ENCODE data around the gene TPRX2. TPM values are rescaled to one million over a fixed set of nuclear protein-coding genes. Genes with fewer than 3 reads are reported as not detected.

Gene TPRX2
- total and polyA plus RNA-seq, 4 experiments from 2014 or later, result not detected

DNA sequence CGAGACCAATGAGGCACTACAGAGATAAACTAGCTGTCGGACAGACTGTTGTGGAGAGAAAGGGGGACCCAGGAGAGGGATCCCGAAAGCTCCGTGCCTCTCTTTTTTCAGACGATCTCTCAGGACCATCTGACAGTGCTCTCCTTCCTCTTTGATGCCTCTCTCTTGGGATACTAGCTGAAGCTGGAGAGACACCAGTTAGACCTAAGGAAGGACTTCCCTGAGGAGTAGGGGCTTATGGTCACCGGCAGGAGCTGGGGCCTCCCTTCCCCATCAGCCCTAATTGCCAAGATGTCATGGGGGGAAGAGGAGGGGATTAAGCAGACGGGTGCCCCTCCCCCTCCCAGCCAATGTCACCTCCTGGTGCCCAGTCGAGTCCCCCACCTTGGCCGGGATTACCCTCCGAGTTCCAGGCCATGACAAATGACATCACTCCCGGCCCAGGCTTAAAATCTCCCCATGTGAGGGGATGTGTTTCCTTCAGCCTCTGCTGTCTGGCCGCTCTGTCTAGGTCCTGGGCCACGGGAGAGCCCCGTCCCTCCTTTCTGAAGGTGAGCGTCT, 37.5 kb upstream of the TPRX2 start, which contains the start of gene CRX:
Gene CRX, plus strand, starts transcription at position 478 of the 561 bp plus-strand sequence. CDS start 12,507 bp downstream, outside the sequence.
- Mint-ChIP-seq H3K27me3 (peaks cover 28 to 35% of the 10 kb centered on the region in 2 donors), H3K4me3 (no peak within 1 kb of the TSS), H3K27ac (peak within 1 kb of the TSS in 2 of 7 donors; percentile 63 to 71), H3K4me1 (peaks cover 0 to 5% (median 3%) of the 10 kb centered on the region in 4 donors), H3K36me3 (no peaks in the 10 kb centered on the region), H3K9me3 (peaks cover 0 to 5% (median 0%) of the 10 kb centered on the region in 8 donors)
- Histone ChIP-seq H3K4me3 (ENCODE audit: low read length in 2 of 2) (no peak within 1 kb of the TSS), H3K4me1 (ENCODE audit: insufficient read depth, low read length) (no peaks in the 10 kb centered on the region), H3K27me3 (ENCODE audit: insufficient read depth, low read length) (no peaks in the 10 kb centered on the region), H3K27ac (ENCODE audit: low read depth, low read length) (no peak within 1 kb of the TSS), H3K9me3 (ENCODE audit: control insufficient read depth in 1 of 2, low read length in 2 of 2) (no peaks in the 10 kb centered on the region), H3K36me3 (ENCODE audit: insufficient read depth, low read length) (no peaks in the 10 kb centered on the region)
- intact Hi-C loops (cut with micrococcal nuclease), result no loop called here
- DNase-seq, result no peak
- ChIA-PET CTCF (ENCODE audit: partially characterized antibody) (no interaction called here), POLR2A (ENCODE audit: partially characterized antibody) (no interaction called here)

DNA sequence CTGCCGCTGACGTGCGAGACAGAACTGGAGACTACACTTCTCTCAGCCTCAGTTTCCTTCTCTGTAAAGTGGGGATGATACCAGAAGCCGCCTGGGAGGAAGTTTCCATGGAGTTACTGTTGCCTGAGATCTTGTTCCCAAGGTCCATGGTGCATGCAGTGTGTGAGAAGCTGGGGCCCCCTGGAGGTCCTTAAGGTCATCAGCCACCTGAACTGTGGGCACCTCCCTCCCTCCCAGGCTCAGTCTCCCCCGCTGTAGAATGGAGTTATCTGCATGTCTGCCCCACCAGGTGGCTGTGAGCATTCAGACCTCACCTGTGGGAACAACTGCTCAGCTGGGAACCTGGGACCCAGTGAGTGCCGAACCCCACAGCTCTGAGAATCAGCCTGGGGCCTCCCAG, 34.6 kb upstream of the TPRX2 start:
- ChIA-PET CTCF (ENCODE audit: partially characterized antibody) (no interaction called here), POLR2A (ENCODE audit: partially characterized antibody) (no interaction called here)
- Histone ChIP-seq H3K27ac (ENCODE audit: low read depth, low read length) (no peak overlapping the region), H3K27me3 (ENCODE audit: insufficient read depth, low read length) (no peaks in the 10 kb centered on the region), H3K4me3 (ENCODE audit: low read length in 2 of 2) (no peak overlapping the region), H3K4me1 (ENCODE audit: insufficient read depth, low read length) (no peaks in the 10 kb centered on the region), H3K9me3 (ENCODE audit: control insufficient read depth in 1 of 2, low read length in 2 of 2) (peaks cover 0 to 3% of the 10 kb centered on the region in 2 donors), H3K36me3 (ENCODE audit: insufficient read depth, low read length) (no peaks in the 10 kb centered on the region)
- Mint-ChIP-seq H3K4me1 (peaks cover 0 to 5% (median 3%) of the 10 kb centered on the region in 4 donors), H3K4me3 (no peak overlapping the region), H3K27me3 (peaks cover 19 to 25% of the 10 kb centered on the region in 2 donors), H3K36me3 (no peaks in the 10 kb centered on the region), H3K27ac (no peak overlapping the region), H3K9me3 (peaks cover 0 to 7% (median 1%) of the 10 kb centered on the region in 8 donors)
- intact Hi-C loops (cut with micrococcal nuclease), result no loop called here
- no peak for DNase-seq

DNA sequence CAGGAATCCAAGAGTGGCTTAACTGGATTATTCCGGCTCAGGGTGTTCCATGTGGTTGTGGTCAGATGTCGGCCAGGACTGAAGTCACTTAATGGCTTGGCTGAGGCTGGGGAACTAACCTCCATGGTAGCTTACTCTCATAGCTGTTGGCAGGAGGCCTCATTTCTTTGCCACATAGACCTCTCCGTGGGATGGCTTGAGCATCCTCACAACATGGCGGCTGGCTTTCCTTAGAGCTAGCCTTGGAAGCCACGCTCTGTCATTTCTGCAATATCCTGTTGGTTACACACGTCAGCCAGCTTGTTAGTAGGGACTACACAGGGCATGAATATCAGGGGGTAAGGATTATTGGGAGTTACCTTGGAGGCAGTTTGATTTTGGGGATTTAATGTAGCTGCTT, 32.2 kb upstream of the TPRX2 start:
- H3K4me1 Mint-ChIP-seq, result peaks cover 0 to 4% (median 0%) of the 10 kb centered on the region in 4 donors
- CTCF ChIA-PET (ENCODE audit: partially characterized antibody), result interaction anchor here (0.6 kb wide), 1 partner anchor 11 kb away, joined by 3 read pairs; no protein-coding TSS in a partner anchor
- H3K36me3 Mint-ChIP-seq, result no peaks in the 10 kb centered on the region

DNA sequence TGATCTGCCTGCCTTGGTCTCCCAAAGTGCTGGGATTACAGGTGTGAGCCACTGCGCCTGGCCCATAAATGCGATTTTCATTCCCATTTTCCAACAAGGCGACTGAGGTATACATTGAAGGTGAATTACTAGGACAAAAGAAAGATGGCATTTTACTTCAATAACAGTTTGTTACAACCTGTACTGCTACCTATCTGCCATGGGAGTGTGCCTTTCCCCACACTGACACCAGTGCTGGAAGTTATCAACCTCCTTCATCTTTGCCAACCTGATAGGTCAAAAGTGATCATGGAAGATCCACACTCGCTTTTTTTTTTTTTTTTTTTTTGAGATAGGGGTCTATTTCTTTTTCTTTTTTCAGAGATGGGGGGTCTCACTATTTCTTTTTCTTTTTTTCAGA, 26.3 kb upstream of the TPRX2 start:
- Mint-ChIP-seq H3K27me3 (peaks cover 3 to 6% of the 10 kb centered on the region in 2 donors), H3K4me3 (no peak overlapping the region), H3K27ac (peak overlapping the region in 1 of 7 donors; percentile 47), H3K36me3 (no peaks in the 10 kb centered on the region), H3K9me3 (peaks cover 0 to 2% (median 0%) of the 10 kb centered on the region in 8 donors), H3K4me1 (no peaks in the 10 kb centered on the region)
- intact Hi-C loops (cut with micrococcal nuclease), result no loop called here
- DNase-seq, result no peak
- Histone ChIP-seq H3K4me3 (ENCODE audit: low read length in 2 of 2) (no peak overlapping the region), H3K9me3 (ENCODE audit: control insufficient read depth in 1 of 2, low read length in 2 of 2) (no peaks in the 10 kb centered on the region), H3K4me1 (ENCODE audit: insufficient read depth, low read length) (no peaks in the 10 kb centered on the region), H3K36me3 (ENCODE audit: insufficient read depth, low read length) (no peaks in the 10 kb centered on the region), H3K27ac (ENCODE audit: low read depth, low read length) (no peak overlapping the region), H3K27me3 (ENCODE audit: insufficient read depth, low read length) (no peaks in the 10 kb centered on the region)
- CTCF ChIA-PET (ENCODE audit: partially characterized antibody), result no interaction called here
- POLR2A ChIA-PET (ENCODE audit: partially characterized antibody), result no interaction called here

More for the DNA sequence above, 32.2 kb upstream of the TPRX2 start:
- H3K4me3 Mint-ChIP-seq, result no peak overlapping the region
- no peaks in the 10 kb centered on the region for H3K4me1 ChIP-seq (ENCODE audit: insufficient read depth, low read length)
- no peaks in the 10 kb centered on the region for H3K36me3 ChIP-seq (ENCODE audit: insufficient read depth, low read length)
- no peak for DNase-seq
- intact Hi-C loops (cut with micrococcal nuclease), result no loop called here
- H3K9me3 Mint-ChIP-seq, result peaks cover 0 to 7% (median 1%) of the 10 kb centered on the region in 8 donors
- peaks cover 0 to 3% of the 10 kb centered on the region in 2 donors for H3K9me3 ChIP-seq (ENCODE audit: control insufficient read depth in 1 of 2, low read length in 2 of 2)
- H3K27me3 Mint-ChIP-seq, result peaks cover 5 to 12% of the 10 kb centered on the region in 2 donors
- POLR2A ChIA-PET (ENCODE audit: partially characterized antibody), result no interaction called here
- H3K27ac ChIP-seq (ENCODE audit: low read depth, low read length), result no peak overlapping the region
- no peaks in the 10 kb centered on the region for H3K27me3 ChIP-seq (ENCODE audit: insufficient read depth, low read length)
- no peak overlapping the region for H3K4me3 ChIP-seq (ENCODE audit: low read length in 2 of 2)
- H3K27ac Mint-ChIP-seq, result no peak overlapping the region

DNA sequence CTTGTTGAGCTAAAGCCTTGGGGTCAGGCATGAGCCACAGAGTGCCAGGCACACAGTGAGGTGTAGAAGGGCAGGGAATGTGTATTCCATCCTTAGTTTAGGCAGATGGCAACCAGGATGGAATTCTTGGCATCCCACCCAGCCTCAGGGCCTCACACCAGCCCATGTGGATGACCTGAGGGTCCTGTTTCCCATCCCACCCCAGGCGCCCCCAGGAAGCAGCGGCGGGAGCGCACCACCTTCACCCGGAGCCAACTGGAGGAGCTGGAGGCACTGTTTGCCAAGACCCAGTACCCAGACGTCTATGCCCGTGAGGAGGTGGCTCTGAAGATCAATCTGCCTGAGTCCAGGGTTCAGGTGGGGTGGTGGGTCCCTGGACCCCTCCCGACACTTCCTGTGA, 23.0 kb upstream of the TPRX2 start:
- no peaks in the 10 kb centered on the region for H3K36me3 ChIP-seq (ENCODE audit: insufficient read depth, low read length)
- no peak overlapping the region for H3K4me3 ChIP-seq (ENCODE audit: low read length in 2 of 2)
- Mint-ChIP-seq H3K4me3 (no peak overlapping the region), H3K27ac (no peak overlapping the region), H3K9me3 (peaks cover 0 to 2% (median 0%) of the 10 kb centered on the region in 8 donors), H3K36me3 (no peaks in the 10 kb centered on the region), H3K27me3 (peaks cover 0 to 1% of the 10 kb centered on the region in 2 donors), H3K4me1 (no peaks in the 10 kb centered on the region)
- no peak overlapping the region for H3K27ac ChIP-seq (ENCODE audit: low read depth, low read length)
- CTCF ChIA-PET (ENCODE audit: partially characterized antibody), result no interaction called here
- no peak for DNase-seq
- POLR2A ChIA-PET (ENCODE audit: partially characterized antibody), result no interaction called here
- H3K9me3 ChIP-seq (ENCODE audit: control insufficient read depth in 1 of 2, low read length in 2 of 2), result no peaks in the 10 kb centered on the region
- H3K4me1 ChIP-seq (ENCODE audit: insufficient read depth, low read length), result no peaks in the 10 kb centered on the region
- no peaks in the 10 kb centered on the region for H3K27me3 ChIP-seq (ENCODE audit: insufficient read depth, low read length)
- intact Hi-C loops (cut with micrococcal nuclease), result no loop called here

DNA sequence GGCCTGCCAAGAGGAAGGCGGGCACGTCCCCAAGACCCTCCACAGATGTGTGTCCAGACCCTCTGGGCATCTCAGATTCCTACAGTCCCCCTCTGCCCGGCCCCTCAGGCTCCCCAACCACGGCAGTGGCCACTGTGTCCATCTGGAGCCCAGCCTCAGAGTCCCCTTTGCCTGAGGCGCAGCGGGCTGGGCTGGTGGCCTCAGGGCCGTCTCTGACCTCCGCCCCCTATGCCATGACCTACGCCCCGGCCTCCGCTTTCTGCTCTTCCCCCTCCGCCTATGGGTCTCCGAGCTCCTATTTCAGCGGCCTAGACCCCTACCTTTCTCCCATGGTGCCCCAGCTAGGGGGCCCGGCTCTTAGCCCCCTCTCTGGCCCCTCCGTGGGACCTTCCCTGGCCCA, 19.6 kb upstream of the TPRX2 start:
- Mint-ChIP-seq H3K4me3 (no peak overlapping the region), H3K9me3 (peaks cover 0 to 6% (median 0%) of the 10 kb centered on the region in 8 donors), H3K36me3 (no peaks in the 10 kb centered on the region), H3K27me3 (peaks cover 10 to 14% of the 10 kb centered on the region in 2 donors), H3K4me1 (peaks cover 0 to 4% (median 0%) of the 10 kb centered on the region in 4 donors), H3K27ac (no peak overlapping the region)
- H3K4me3 ChIP-seq (ENCODE audit: low read length in 2 of 2), result no peak overlapping the region
- H3K9me3 ChIP-seq (ENCODE audit: control insufficient read depth in 1 of 2, low read length in 2 of 2), result no peaks in the 10 kb centered on the region
- no peaks in the 10 kb centered on the region for H3K27me3 ChIP-seq (ENCODE audit: insufficient read depth, low read length)
- no peak overlapping the region for H3K27ac ChIP-seq (ENCODE audit: low read depth, low read length)
- H3K36me3 ChIP-seq (ENCODE audit: insufficient read depth, low read length), result no peaks in the 10 kb centered on the region
- ChIA-PET CTCF (ENCODE audit: partially characterized antibody) (no interaction called here), POLR2A (ENCODE audit: partially characterized antibody) (no interaction called here)
- no peak for DNase-seq
- intact Hi-C loops (cut with micrococcal nuclease), result no loop called here
- no peaks in the 10 kb centered on the region for H3K4me1 ChIP-seq (ENCODE audit: insufficient read depth, low read length)

DNA sequence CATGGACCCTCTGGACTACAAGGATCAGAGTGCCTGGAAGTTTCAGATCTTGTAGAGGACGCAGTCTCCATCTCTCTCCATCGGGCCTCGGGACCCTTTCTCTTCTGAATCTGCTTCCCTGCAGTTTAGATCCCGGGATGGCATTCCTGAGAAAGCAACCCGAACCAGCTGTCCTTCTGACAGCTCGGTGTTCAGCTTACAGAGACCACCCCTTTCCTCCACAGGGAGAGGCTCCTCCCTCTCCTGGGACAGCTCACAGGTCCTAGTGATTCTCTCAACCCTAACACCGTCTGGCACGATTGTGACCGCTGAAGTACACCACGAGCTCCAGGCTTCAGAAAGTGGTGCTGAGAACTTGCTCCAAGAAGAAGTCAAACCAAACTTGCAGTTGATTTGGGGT, 19.1 kb upstream of the TPRX2 start:
- no peak overlapping the region for H3K27ac Mint-ChIP-seq
- Histone ChIP-seq H3K9me3 (ENCODE audit: control insufficient read depth in 1 of 2, low read length in 2 of 2) (no peaks in the 10 kb centered on the region), H3K4me1 (ENCODE audit: insufficient read depth, low read length) (no peaks in the 10 kb centered on the region), H3K4me3 (ENCODE audit: low read length in 2 of 2) (no peak overlapping the region), H3K36me3 (ENCODE audit: insufficient read depth, low read length) (no peaks in the 10 kb centered on the region), H3K27me3 (ENCODE audit: insufficient read depth, low read length) (no peaks in the 10 kb centered on the region), H3K27ac (ENCODE audit: low read depth, low read length) (no peak overlapping the region)
- DNase-seq, result no peak
- H3K9me3 Mint-ChIP-seq, result peaks cover 0 to 5% (median 0%) of the 10 kb centered on the region in 8 donors
- H3K4me1 Mint-ChIP-seq, result peaks cover 0 to 4% (median 0%) of the 10 kb centered on the region in 4 donors
- no peak overlapping the region for H3K4me3 Mint-ChIP-seq
- no peaks in the 10 kb centered on the region for H3K36me3 Mint-ChIP-seq
- ChIA-PET CTCF (ENCODE audit: partially characterized antibody) (no interaction called here), POLR2A (ENCODE audit: partially characterized antibody) (no interaction called here)
- intact Hi-C loops (cut with micrococcal nuclease), result no loop called here
- H3K27me3 Mint-ChIP-seq, result peaks cover 9 to 17% of the 10 kb centered on the region in 2 donors

Data from CD4-positive, alpha-beta memory T cell (primary cell).